Body of pancreas (tissue), 4 donors: ENCODE measurements around the gene ARVCF. TPM values are rescaled to one million over a fixed set of nuclear protein-coding genes. Genes with fewer than 3 reads are reported as not detected.

ENCODE experiments used
- ATAC-seq: fragments of 150-250 bp; one replicate; pipeline ENCODE4 v1.9.1; 2016
- DNase-seq, 4 donors: peaks; one replicate each; pipeline ENCODE4 v3.0.0-alpha.2; 2019
- H3K27ac ChIP-seq, 4 donors: fragments of 200-600 bp; sonication (generic); 1 replicate in 3 of 4; 2 replicates in 1 of 4; pipeline versions ENCODE4 v1.5.1 to v1.6.1; 2016 to 2019; ENCODE audit warnings: mild to moderate bottlenecking in 1 of 4, mixed read lengths in 1 of 4, moderate library complexity in 1 of 4
- H3K27me3 ChIP-seq, 2 donors: fragments of 200-600 bp; sonication (generic); one replicate each; pipeline ENCODE4 v1.6.0; 2016; ENCODE audit warnings: mild to moderate bottlenecking in 1 of 2
- H3K36me3 ChIP-seq, 2 donors: fragments of 200-600 bp; sonication (generic); replicated peaks in 1 of 2; 2 replicates each; pipeline ENCODE4 v1.5.1; 2016; ENCODE audit warnings: low read depth in 2 of 2; ENCODE audit not compliant: insufficient read depth in 1 of 2
- H3K4me1 ChIP-seq: fragments of 200-600 bp; sonication (generic); one replicate; pipeline ENCODE4 v1.6.0; 2016
- H3K4me3 ChIP-seq, 2 donors: fragments of 200-600 bp; sonication (generic); 1 replicate in 1 of 2; 2 replicates in 1 of 2; pipeline ENCODE4 v1.5.1; 2016 to 2019
- H3K9me3 ChIP-seq, 3 donors: fragments of 200-600 bp; sonication (generic); 1 replicate in 2 of 3; 2 replicates in 1 of 3; pipeline ENCODE4 v1.5.1; 2016
- CTCF ChIP-seq, 7 experiments: fragments of 450-650 bp in 4 of 7; fragments of 200-600 bp in 3 of 7; sonication (generic) in 3 of 7; IDR thresholded peaks; one replicate each; pipeline ENCODE4 v1.5.1; 2016 to 2019; ENCODE audit warnings: antibody characterized with exemption in 7 of 7
- POLR2A ChIP-seq, 3 donors: fragments of 450-650 bp; IDR thresholded peaks; one replicate each; pipeline ENCODE4 v1.6.1; 2016; ENCODE audit warnings: antibody characterized with exemption in 3 of 3, mild to moderate bottlenecking in 2 of 3
- WGBS, 2 donors: methylation state at CpG; one replicate each; pipeline ENCODE4 v1.1.5; 2017; 5-methylcytosine and 5-hydroxymethylcytosine counted together
- intact Hi-C: fragments of 100-400 bp; cut with DNase I; formaldehyde crosslinking; loops from one replicate; pipeline ENCODE4 v1.15.1; 2023
- total RNA-seq, 2 donors: library from RNA; depleted of rRNA; stranded (reverse); fragments of >200 nt; gene quantifications; one replicate each; pipeline ENCODE4 v1.1.0, GENCODE V29; 2016

The ARVCF gene
- total RNA-seq, 2 donors from 2014 or later: 36.6 to 150 TPM

- Histone ChIP-seq H3K4me3 (no peak overlapping the region), H3K4me1 (peaks cover 58% of the 10 kb centered on the region), H3K27ac (peak overlapping the region; percentile 86 to 92 (median 89)), H3K36me3 (no peaks in the 10 kb centered on the region), H3K9me3 (no peaks in the 10 kb centered on the region), H3K27me3 (no peaks in the 10 kb centered on the region)
- ATAC-seq (peak; percentile 70), DNase-seq (peak; percentile 81 to 93 (median 91))
- intact Hi-C loops: no loop called here
- TF ChIP-seq POLR2A (IDR thresholded peaks at IDR 0.05) (no peak), CTCF (IDR thresholded peaks at IDR 0.05) (peak; percentile 34 to 65 (median 55))
- WGBS, 2 donors: 14 to 33% methylated on average over 9 to 22 of the region's 22 CpGs
These were observed 54.2 kb downstream of the ARVCF start for GRCh38 chr22:19962246-19962908.

GRCh38 chr22:19961868-19962245, 54.8 kb downstream of the ARVCF start:
- intact Hi-C loops: no loop called here
- no peaks in the 10 kb centered on the region for H3K27me3 ChIP-seq
- peak overlapping the region; percentile 86 to 92 (median 89) for H3K27ac ChIP-seq
- TF ChIP-seq CTCF (IDR thresholded peaks at IDR 0.05) (no peak), POLR2A (IDR thresholded peaks at IDR 0.05) (no peak)
- 40 to 87% methylated on average over 1 to 7 of the region's 8 CpGs for WGBS, 2 donors
- H3K4me3 ChIP-seq: no peak overlapping the region
- H3K9me3 ChIP-seq: no peaks in the 10 kb centered on the region
- H3K36me3 ChIP-seq: no peaks in the 10 kb centered on the region
- DNase-seq (no peak), ATAC-seq (no peak)
- H3K4me1 ChIP-seq: peaks cover 58% of the 10 kb centered on the region

- Histone ChIP-seq H3K4me3 (no peak overlapping the region), H3K27me3 (no peaks in the 10 kb centered on the region), H3K27ac (peak overlapping the region in 2 of 4 donors; percentile 88 to 92), H3K36me3 (no peaks in the 10 kb centered on the region), H3K9me3 (no peaks in the 10 kb centered on the region), H3K4me1 (peaks cover 58% of the 10 kb centered on the region)
- no peak for TF ChIP-seq POLR2A (IDR thresholded peaks at IDR 0.05)
- TF ChIP-seq CTCF (IDR thresholded peaks at IDR 0.05): no peak
- ATAC-seq (no peak), DNase-seq (no peak)
- WGBS, 2 donors: 80 to 84% methylated on average over 2 to 9 of the region's 9 CpGs
- intact Hi-C loops: no loop called here
These were observed 55.4 kb downstream of the ARVCF start for GRCh38 chr22:19961201-19961580.

GRCh38 chr22:19960491-19961200, 56.0 kb downstream of the ARVCF start:
- intact Hi-C loops: no loop called here
- Histone ChIP-seq H3K9me3 (no peaks in the 10 kb centered on the region), H3K27me3 (no peaks in the 10 kb centered on the region), H3K27ac (peak overlapping the region in 2 of 4 donors; percentile 68 to 88), H3K4me1 (peaks cover 58% of the 10 kb centered on the region), H3K4me3 (no peak overlapping the region), H3K36me3 (no peaks in the 10 kb centered on the region)
- WGBS, 2 donors: 81 to 89% methylated on average over 7 to 11 of the region's 12 CpGs
- TF ChIP-seq POLR2A (IDR thresholded peaks at IDR 0.05) (no peak), CTCF (IDR thresholded peaks at IDR 0.05) (no peak)
- DNase-seq (no peak), ATAC-seq (no peak)
